Muscle layer of colon (tissue), 2 donors: ENCODE results near the gene MSI2.

Experiments
- H3K27ac ChIP-seq: one replicate; pipeline ENCODE4 v1.7.0; 2013; ENCODE audit warnings: low read depth, mild to moderate bottlenecking, low read length, moderate library complexity
- H3K27me3 ChIP-seq, 2 donors: one replicate each; pipeline ENCODE4 v1.7.0; 2013; ENCODE audit warnings: low read length in 2 of 2, mild to moderate bottlenecking in 2 of 2; ENCODE audit not compliant: insufficient read depth in 2 of 2, control insufficient read depth in 1 of 2
- H3K36me3 ChIP-seq: one replicate; pipeline ENCODE4 v1.7.0; 2013; ENCODE audit warnings: mild to moderate bottlenecking, low read length; ENCODE audit not compliant: insufficient read depth
- H3K4me1 ChIP-seq: one replicate; pipeline ENCODE4 v1.7.0; 2013; ENCODE audit warnings: mild to moderate bottlenecking, low read length; ENCODE audit not compliant: insufficient read depth
- H3K4me3 ChIP-seq, 2 donors: one replicate each; pipeline ENCODE4 v1.7.0; 2013; ENCODE audit warnings: low read length in 2 of 2, low read depth in 1 of 2, mild to moderate bottlenecking in 1 of 2, moderate library complexity in 1 of 2
- H3K9ac ChIP-seq: one replicate; pipeline ENCODE4 v1.7.0; 2013; ENCODE audit warnings: low read length
- H3K9me3 ChIP-seq: one replicate; pipeline ENCODE4 v1.7.0; 2013; ENCODE audit warnings: mild to moderate bottlenecking, low read length
- donor health status: abdominal sarcoma.
- donor health status: Adenocarcinoma of cecum.

Gene MSI2

GRCh38 chr17:57312242-57312641, 55.9 kb downstream of the MSI2 start:
- Histone ChIP-seq H3K9me3 (no peaks in the 10 kb centered on the region), H3K27ac (no peak overlapping the region), H3K4me3 (no peak overlapping the region), H3K36me3 (no peaks in the 10 kb centered on the region), H3K9ac (no peak overlapping the region), H3K4me1 (no peaks in the 10 kb centered on the region), H3K27me3 (no peaks in the 10 kb centered on the region)

GRCh38 chr17:57313097-57313835, 56.9 kb downstream of the MSI2 start:
- H3K9ac ChIP-seq, result no peak overlapping the region

GRCh38 chr17:57315061-57316015, 59.0 kb downstream of the MSI2 start:
- Histone ChIP-seq H3K4me1 (no peaks in the 10 kb centered on the region), H3K27ac (no peak overlapping the region), H3K9ac (no peak overlapping the region), H3K9me3 (no peaks in the 10 kb centered on the region), H3K4me3 (no peak overlapping the region), H3K27me3 (no peaks in the 10 kb centered on the region), H3K36me3 (no peaks in the 10 kb centered on the region)

More at GRCh38 chr17:57313097-57313835, 56.9 kb downstream of the MSI2 start:
- H3K36me3 ChIP-seq, result no peaks in the 10 kb centered on the region
- no peaks in the 10 kb centered on the region for H3K4me1 ChIP-seq
- H3K27ac ChIP-seq, result no peak overlapping the region
- no peaks in the 10 kb centered on the region for H3K9me3 ChIP-seq
- H3K4me3 ChIP-seq, result no peak overlapping the region
- no peaks in the 10 kb centered on the region for H3K27me3 ChIP-seq

GRCh38 chr17:57316361-57316760, 60.0 kb downstream of the MSI2 start:
- Histone ChIP-seq H3K9ac (no peak overlapping the region), H3K4me1 (no peaks in the 10 kb centered on the region), H3K27ac (no peak overlapping the region), H3K4me3 (no peak overlapping the region), H3K36me3 (no peaks in the 10 kb centered on the region), H3K27me3 (no peaks in the 10 kb centered on the region), H3K9me3 (no peaks in the 10 kb centered on the region)

GRCh38 chr17:57317079-57317478, 60.8 kb downstream of the MSI2 start:
- H3K4me3 ChIP-seq, result no peak overlapping the region
- no peak overlapping the region for H3K27ac ChIP-seq
- H3K27me3 ChIP-seq, result no peaks in the 10 kb centered on the region

GRCh38 chr17:57318913-57319312, 62.6 kb downstream of the MSI2 start:
- Histone ChIP-seq H3K4me3 (no peak overlapping the region), H3K27me3 (no peaks in the 10 kb centered on the region), H3K4me1 (no peaks in the 10 kb centered on the region), H3K36me3 (no peaks in the 10 kb centered on the region), H3K9me3 (no peaks in the 10 kb centered on the region), H3K9ac (no peak overlapping the region), H3K27ac (no peak overlapping the region)

More at GRCh38 chr17:57317079-57317478, 60.8 kb downstream of the MSI2 start:
- no peaks in the 10 kb centered on the region for H3K4me1 ChIP-seq
- no peaks in the 10 kb centered on the region for H3K36me3 ChIP-seq
- no peaks in the 10 kb centered on the region for H3K9me3 ChIP-seq
- H3K9ac ChIP-seq, result no peak overlapping the region

GRCh38 chr17:57319806-57320205, 63.5 kb downstream of the MSI2 start:
- H3K36me3 ChIP-seq, result no peaks in the 10 kb centered on the region
- no peaks in the 10 kb centered on the region for H3K27me3 ChIP-seq
- H3K27ac ChIP-seq, result no peak overlapping the region
- H3K4me1 ChIP-seq, result no peaks in the 10 kb centered on the region
- H3K9ac ChIP-seq, result no peak overlapping the region
- no peaks in the 10 kb centered on the region for H3K9me3 ChIP-seq
- no peak overlapping the region for H3K4me3 ChIP-seq

- no peak overlapping the region for H3K4me3 ChIP-seq
- no peaks in the 10 kb centered on the region for H3K9me3 ChIP-seq
- no peaks in the 10 kb centered on the region for H3K27me3 ChIP-seq
- no peak overlapping the region for H3K9ac ChIP-seq
- no peak overlapping the region for H3K27ac ChIP-seq
- no peaks in the 10 kb centered on the region for H3K36me3 ChIP-seq
- H3K4me1 ChIP-seq, result peaks cover 2% of the 10 kb centered on the region
Measured at GRCh38 chr17:57323391-57323790, 67.1 kb downstream of the MSI2 start.

- peaks cover 9% of the 10 kb centered on the region for H3K4me1 ChIP-seq
- no peaks in the 10 kb centered on the region for H3K9me3 ChIP-seq
- no peak overlapping the region for H3K27ac ChIP-seq
- H3K9ac ChIP-seq, result no peak overlapping the region
- H3K27me3 ChIP-seq, result no peaks in the 10 kb centered on the region
- no peak overlapping the region for H3K4me3 ChIP-seq
- no peaks in the 10 kb centered on the region for H3K36me3 ChIP-seq
Measured at GRCh38 chr17:57324060-57324459, 67.7 kb downstream of the MSI2 start.

GRCh38 chr17:57324631-57325030, 68.3 kb downstream of the MSI2 start:
- Histone ChIP-seq H3K36me3 (no peaks in the 10 kb centered on the region), H3K9ac (no peak overlapping the region), H3K27me3 (no peaks in the 10 kb centered on the region), H3K27ac (no peak overlapping the region), H3K4me3 (no peak overlapping the region), H3K9me3 (no peaks in the 10 kb centered on the region), H3K4me1 (peaks cover 14% of the 10 kb centered on the region)

- Histone ChIP-seq H3K9ac (no peak overlapping the region), H3K27ac (no peak overlapping the region), H3K36me3 (no peaks in the 10 kb centered on the region), H3K4me1 (peaks cover 15% of the 10 kb centered on the region), H3K27me3 (no peaks in the 10 kb centered on the region), H3K4me3 (no peak overlapping the region), H3K9me3 (no peaks in the 10 kb centered on the region)
Measured at GRCh38 chr17:57326336-57326735, 70.0 kb downstream of the MSI2 start.
